Stimulated activated CD4-positive, alpha-beta T cell treated with anti-CD3 and anti-CD28 coated beads, Interleukin-1b, Interleukin-23, amount 100 ng/mL, for 48 hours (primary cell): Measurements from ENCODE around the gene ZCCHC18.

Experiments used
- DNase-seq: peaks from one replicate; pipeline ENCODE4 v3.0.0-alpha.2; 2020

Gene ZCCHC18

GRCh38 chrX:104134583-104135261, 22.4 kb downstream of the ZCCHC18 start:
- DNase-seq = no peak

GRCh38 chrX:104135677-104136076, 23.4 kb downstream of the ZCCHC18 start:
- no peak for DNase-seq

GRCh38 chrX:104136241-104137019, 24.1 kb downstream of the ZCCHC18 start:
- peak; percentile 28 for DNase-seq

GRCh38 chrX:104137496-104137895, 25.2 kb downstream of the ZCCHC18 start:
- no peak for DNase-seq

- DNase-seq = no peak
Observed at GRCh38 chrX:104141087-104141760, 28.9 kb downstream of the ZCCHC18 start.

GRCh38 chrX:104151037-104151436, 38.7 kb downstream of the ZCCHC18 start:
- no peak for DNase-seq

- DNase-seq = peak; percentile 77
Observed at GRCh38 chrX:104156630-104157529, 44.6 kb downstream of the ZCCHC18 start, which contains the start of gene SLC25A53. Gene SLC25A53 (minus strand): TSS chrX:104157009. CDS start chrX:104105257, 51,752 bp downstream.
